ENCODE data around the gene MYO1G. TPM values are rescaled to one million over a fixed set of nuclear protein-coding genes. Genes with fewer than 3 reads are reported as not detected.

The MYO1G gene
- polyA plus RNA-seq, 1 experiment, result 0.02 TPM

- ChIA-PET CTCF (interaction anchor here (0.9 to 1.7 kb wide), 5 partner anchors 8 to 325 kb away, joined by 3 to 9 read pairs (median 3); no protein-coding TSS in a partner anchor), POLR2A (interaction anchor here (0.7 kb wide), 1 partner anchor 33 kb away, joined by 9 read pairs; no protein-coding TSS in a partner anchor)
- no peak overlapping the region for H3K4me3 ChIP-seq (ENCODE audit: low read depth, low read length)
- no peaks in the 10 kb centered on the region for H3K27me3 ChIP-seq (ENCODE audit: control insufficient read depth, insufficient read depth, low read length)
- no peaks in the 10 kb centered on the region for H3K36me3 ChIP-seq (ENCODE audit: control insufficient read depth, insufficient read depth, low read length)
- no peak for DNase-seq (ENCODE audit: low read depth)
- TF ChIP-seq CTCF (IDR thresholded peaks at IDR 0.05; ENCODE audit: insufficient read depth, low read depth, low read length), result no peak
Measured at GRCh38 chr7:44912775-44913347, 66.0 kb downstream of the MYO1G start.

Other genes starting within 250 kb of the MYO1G start
- 4.4 and 7.4 TPM in 2 replicates for gene ZMIZ2, start 230.2 kb downstream of the MYO1G start, polyA plus RNA-seq (2011; rRNA removed)
- gene PPIA, start 182.3 kb downstream of the MYO1G start, polyA plus RNA-seq (2011; rRNA removed), result 3,555 and 5,521 TPM in 2 replicates
- 100 and 107 TPM in 2 replicates for gene H2AZ2, start 130.9 kb downstream of the MYO1G start, polyA plus RNA-seq (2011; rRNA removed)
- gene PURB, start 93.5 kb downstream of the MYO1G start, polyA plus RNA-seq (2011; rRNA removed), result 2.5 and 4.3 TPM in 2 replicates
- 25.8 and 48.2 TPM in 2 replicates for gene CCM2, start 21.2 kb upstream of the MYO1G start, polyA plus RNA-seq (2011; rRNA removed)
- gene NACAD, start 110.0 kb upstream of the MYO1G start, polyA plus RNA-seq (2011; rRNA removed), result 0.36 and 0.54 TPM in 2 replicates
- gene TBRG4, start 132.7 kb upstream of the MYO1G start, polyA plus RNA-seq (2011; rRNA removed), result 55.0 and 75.5 TPM in 2 replicates
- gene RAMP3, start 178.8 kb upstream of the MYO1G start, polyA plus RNA-seq (2011; rRNA removed), result not detected in 2 replicates

Data from BJ (cell line).